Fibroblast of the aortic adventitia (primary cell): ENCODE data around the gene HCN2. TPM values are rescaled to one million over a fixed set of nuclear protein-coding genes. Genes with fewer than 3 reads are reported as not detected.

ENCODE experiments used
- DNase-seq: peaks from one replicate; pipeline ENCODE4 v3.0.0-alpha.2; 2010; ENCODE audit warnings: low read depth
- H3K4me3 ChIP-seq: 2 replicates; pipeline ENCODE4 v1.5.1; 2011; ENCODE audit warnings: low read depth, mild to moderate bottlenecking, control low read depth, low read length, moderate library complexity
- total RNA-seq: library from RNA; depleted of rRNA; stranded (reverse); fragments of >200 nt; gene quantifications from 2 replicates; pipeline ENCODE4 v1.2.3, GENCODE V29; 2012; ENCODE audit warnings: low replicate concordance
- TF ChIP-seq, protein P1 (sequence below): IDR thresholded peaks from 2 replicates; pipeline ENCODE4 v1.5.1; 2011; ENCODE audit warnings: mild to moderate bottlenecking, low read length, control low read depth, inconsistent platforms; ENCODE audit not compliant: insufficient read depth

HCN2 gene
- total RNA-seq, 1 donor = 0.63 TPM

- TF ChIP-seq, protein P1, sequence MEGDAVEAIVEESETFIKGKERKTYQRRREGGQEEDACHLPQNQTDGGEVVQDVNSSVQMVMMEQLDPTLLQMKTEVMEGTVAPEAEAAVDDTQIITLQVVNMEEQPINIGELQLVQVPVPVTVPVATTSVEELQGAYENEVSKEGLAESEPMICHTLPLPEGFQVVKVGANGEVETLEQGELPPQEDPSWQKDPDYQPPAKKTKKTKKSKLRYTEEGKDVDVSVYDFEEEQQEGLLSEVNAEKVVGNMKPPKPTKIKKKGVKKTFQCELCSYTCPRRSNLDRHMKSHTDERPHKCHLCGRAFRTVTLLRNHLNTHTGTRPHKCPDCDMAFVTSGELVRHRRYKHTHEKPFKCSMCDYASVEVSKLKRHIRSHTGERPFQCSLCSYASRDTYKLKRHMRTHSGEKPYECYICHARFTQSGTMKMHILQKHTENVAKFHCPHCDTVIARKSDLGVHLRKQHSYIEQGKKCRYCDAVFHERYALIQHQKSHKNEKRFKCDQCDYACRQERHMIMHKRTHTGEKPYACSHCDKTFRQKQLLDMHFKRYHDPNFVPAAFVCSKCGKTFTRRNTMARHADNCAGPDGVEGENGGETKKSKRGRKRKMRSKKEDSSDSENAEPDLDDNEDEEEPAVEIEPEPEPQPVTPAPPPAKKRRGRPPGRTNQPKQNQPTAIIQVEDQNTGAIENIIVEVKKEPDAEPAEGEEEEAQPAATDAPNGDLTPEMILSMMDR = no peak
- H3K4me3 ChIP-seq = no peak overlapping the region
- no peak for DNase-seq
Measured at GRCh38 chr19:613732-614567, 24.3 kb downstream of the HCN2 start.

DNA sequence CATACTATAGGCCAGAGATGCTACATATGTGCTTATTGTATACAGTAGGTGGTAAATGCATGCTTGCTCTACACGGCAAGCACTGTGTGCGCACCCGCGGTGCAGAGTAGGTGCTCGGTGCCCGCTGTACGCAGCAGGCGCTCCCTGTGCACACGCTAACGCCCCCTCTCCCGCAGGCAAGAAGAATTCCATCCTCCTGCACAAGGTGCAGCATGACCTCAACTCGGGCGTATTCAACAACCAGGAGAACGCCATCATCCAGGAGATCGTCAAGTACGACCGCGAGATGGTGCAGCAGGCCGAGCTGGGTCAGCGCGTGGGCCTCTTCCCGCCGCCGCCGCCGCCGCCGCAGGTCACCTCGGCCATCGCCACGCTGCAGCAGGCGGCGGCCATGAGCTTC is 25.9 kb downstream of the HCN2 start:
- no peak overlapping the region for H3K4me3 ChIP-seq
- TF ChIP-seq, protein P1 = no peak
- DNase-seq = no peak

DNA sequence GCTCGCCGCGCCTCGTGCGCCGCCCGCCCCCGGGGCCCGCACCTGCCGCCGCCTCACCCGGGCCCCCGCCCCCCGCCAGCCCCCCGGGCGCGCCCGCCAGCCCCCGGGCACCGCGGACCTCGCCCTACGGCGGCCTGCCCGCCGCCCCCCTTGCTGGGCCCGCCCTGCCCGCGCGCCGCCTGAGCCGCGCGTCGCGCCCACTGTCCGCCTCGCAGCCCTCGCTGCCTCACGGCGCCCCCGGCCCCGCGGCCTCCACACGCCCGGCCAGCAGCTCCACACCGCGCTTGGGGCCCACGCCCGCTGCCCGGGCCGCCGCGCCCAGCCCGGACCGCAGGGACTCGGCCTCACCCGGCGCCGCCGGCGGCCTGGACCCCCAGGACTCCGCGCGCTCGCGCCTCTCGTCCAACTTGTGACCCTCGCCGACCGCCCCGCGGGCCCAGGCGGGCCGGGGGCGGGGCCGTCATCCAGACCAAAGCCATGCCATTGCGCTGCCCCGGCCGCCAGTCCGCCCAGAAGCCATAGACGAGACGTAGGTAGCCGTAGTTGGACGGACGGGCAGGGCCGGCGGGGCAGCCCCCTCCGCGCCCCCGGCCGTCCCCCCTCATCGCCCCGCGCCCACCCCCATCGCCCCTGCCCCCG is 26.5 kb downstream of the HCN2 start:
- no peak for DNase-seq
- TF ChIP-seq, protein P1 = no peak
- H3K4me3 ChIP-seq = no peak overlapping the region

GRCh38 chr19:616747-617526 is 27.3 kb downstream of the HCN2 start:
- TF ChIP-seq, protein P1 = no peak

DNA sequence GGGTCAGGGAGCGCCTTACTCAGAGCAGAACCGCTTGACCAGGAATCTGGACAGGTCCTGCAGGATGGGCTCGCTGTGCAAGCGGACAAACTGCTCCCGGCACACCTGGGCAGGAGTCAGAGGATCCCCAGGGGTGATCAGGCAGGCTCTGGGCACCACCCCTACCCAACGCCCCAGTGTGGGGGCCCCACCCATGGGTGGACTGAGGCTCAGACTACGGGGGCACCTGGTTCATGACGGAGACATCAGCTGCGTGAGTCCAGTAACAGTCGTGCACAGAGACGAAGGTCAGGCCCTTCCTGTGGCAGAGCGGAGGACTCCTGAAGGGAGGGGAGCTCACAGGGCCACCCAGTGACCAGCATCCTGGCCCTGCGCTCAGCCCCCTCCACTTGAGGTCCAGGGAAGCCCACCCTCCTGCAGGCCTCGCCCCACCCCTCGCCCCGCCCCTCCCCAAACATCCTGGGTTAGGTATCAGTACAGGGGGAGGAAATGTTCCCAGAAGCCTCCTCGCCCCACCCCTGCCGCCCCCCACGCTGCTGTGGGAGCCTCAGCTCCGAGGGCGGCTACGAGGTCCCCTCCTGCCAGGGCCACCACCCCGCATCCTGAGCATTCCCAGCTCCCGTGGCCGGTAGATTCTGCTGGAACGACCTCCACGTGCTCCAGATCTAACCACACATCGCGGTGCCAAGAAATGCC is 28.0 kb downstream of the HCN2 start:
- TF ChIP-seq, protein P1 = no peak
- no peak for DNase-seq

More at GRCh38 chr19:616747-617526, 27.3 kb downstream of the HCN2 start:
- DNase-seq = no peak
- no peak overlapping the region for H3K4me3 ChIP-seq

DNA sequence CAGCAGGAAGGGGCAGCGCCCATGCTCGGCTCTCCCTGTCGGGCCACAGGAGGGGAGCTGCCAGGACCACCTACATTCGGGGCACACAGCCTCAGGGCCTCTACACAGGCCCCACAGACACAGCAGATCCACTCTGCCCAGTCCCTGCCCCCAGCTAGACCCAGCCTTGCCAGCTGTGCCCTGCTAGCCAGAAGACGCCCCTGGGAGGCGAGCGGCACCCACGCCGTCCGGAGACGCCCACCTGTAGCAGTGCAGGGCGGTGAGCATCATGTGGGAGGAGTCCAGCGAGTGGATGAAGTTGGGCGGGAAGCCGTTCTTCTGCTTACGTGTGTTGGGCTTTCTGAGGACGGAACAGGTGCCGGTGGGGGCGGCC is 28.6 kb downstream of the HCN2 start:
- DNase-seq = no peak
- no peak overlapping the region for H3K4me3 ChIP-seq
- TF ChIP-seq, protein P1 = no peak

More for the DNA sequence above, 28.0 kb downstream of the HCN2 start:
- H3K4me3 ChIP-seq = no peak overlapping the region
